ENCODE measurements around the gene FGF8. TPM values are rescaled to one million over a fixed set of nuclear protein-coding genes. Genes with fewer than 3 reads are reported as not detected.

The FGF8 gene
- total and polyA plus RNA-seq, 2 of the 4 experiments (the other 2 are of a cell fraction), result 0.17 TPM; not detected in 1

GRCh38 chr10:101782811-101783735 lies 7.2 kb upstream of the FGF8 start, which contains the start of gene NPM3:
Gene NPM3 (minus strand): TSS chr10:101783446. CDS start chr10:101783390, 56 bp downstream.
- H3K4me3 ChIP-seq (ENCODE audit: insufficient read depth, low read depth, low read length), result peak within 1 kb of the TSS; percentile 63
- no peak within 1 kb of the TSS for H2BK20ac ChIP-seq (ENCODE audit: low read depth, low read length)
- H4K20me1 ChIP-seq (ENCODE audit: insufficient read depth, low read length), result peaks cover 31% of the 10 kb centered on the region
- H2AK9ac ChIP-seq (replicated peaks; ENCODE audit: low read depth, low read length, poor library complexity), result peak within 1 kb of the TSS; percentile 97
- ATAC-seq (ENCODE audit: low read depth), result peak; percentile 84
- POLR2A ChIA-PET (ENCODE audit: unreplicated experiment), result interaction anchor here (0.5 kb wide), 1 partner anchor 294 kb away, joined by 5 read pairs; no protein-coding TSS in a partner anchor
- H3K9me1 ChIP-seq (ENCODE audit: insufficient read depth, low read length), result no peaks in the 10 kb centered on the region; the same call in 1 of the 2 replicates
- intact Hi-C loops (cut with micrococcal nuclease) (loop anchor here (10.0 kb wide), 1 partner anchor 488 kb away; no protein-coding TSS in a partner anchor), dilution Hi-C loops (cut with HindIII; ENCODE audit: low sequenced_read_pairs, unreplicated experiment) (no loop called here), in situ Hi-C loops (cut with MboI; ENCODE audit: low sequenced_read_pairs) (loop anchor here (5.0 kb wide), 2 partner anchors 176 to 571 kb away; no protein-coding TSS in a partner anchor)
- no peaks in the 10 kb centered on the region for H3K9me3 ChIP-seq (ENCODE audit: control insufficient read depth, insufficient read depth, low read length)
- H3K23ac ChIP-seq (ENCODE audit: low read depth, low read length), result peak within 1 kb of the TSS; percentile 75
- peaks cover 31 to 54% of the 10 kb centered on the region in 2 experiments for H3K79me1 ChIP-seq (ENCODE audit: low read depth in 1 of 2, low read length in 2 of 2)
- H2BK15ac ChIP-seq (ENCODE audit: low read depth, low read length), result no peak within 1 kb of the TSS
- CTCF ChIA-PET, result interaction anchor here (0.5 to 0.6 kb wide), 2 partner anchors 20 to 365 kb away, joined by 3 to 4 read pairs; no protein-coding TSS in a partner anchor
- H4K91ac ChIP-seq (ENCODE audit: insufficient read depth, low read depth, low read length), result peak within 1 kb of the TSS; percentile 23; the same call in 1 of the 2 replicates
- H3K56ac ChIP-seq (ENCODE audit: extremely low read depth, insufficient read depth, low read length), result peak within 1 kb of the TSS; percentile 64; the same call in 1 of the 2 replicates
- peak within 1 kb of the TSS; percentile 67 for H3K9ac ChIP-seq (ENCODE audit: low read depth, low read length)
- peak within 1 kb of the TSS; percentile 84 for H3K4ac ChIP-seq (ENCODE audit: low read depth, low read length)
- H3K4me2 ChIP-seq (ENCODE audit: low read depth, low read length), result peak within 1 kb of the TSS; percentile 91
- no TSS peak for BruUV-seq (replicated peaks)
- H3K27me3 ChIP-seq (ENCODE audit: control insufficient read depth, insufficient read depth, low read length), result peaks cover 3% of the 10 kb centered on the region; the same call in 1 of the 2 replicates
- H3K14ac ChIP-seq (replicated peaks; ENCODE audit: low read depth, low read length), result peak within 1 kb of the TSS; percentile 90
- H3K18ac ChIP-seq (ENCODE audit: low read depth, low read length), result peak within 1 kb of the TSS; percentile 22; the same call in 1 of the 2 replicates
- H2BK5ac ChIP-seq (ENCODE audit: low read depth, low read length, poor library complexity, severe bottlenecking), result peak within 1 kb of the TSS; percentile 44
- peak within 1 kb of the TSS; percentile 93 for H2AK5ac ChIP-seq (ENCODE audit: low read depth, low read length)
- peaks cover 11% of the 10 kb centered on the region for H3K4me1 ChIP-seq (ENCODE audit: control insufficient read depth, insufficient read depth, low read length)
- no peak within 1 kb of the TSS; the same call in 1 of the 2 replicates for H2BK120ac ChIP-seq (ENCODE audit: low read depth, low read length)
- peak within 1 kb of the TSS; percentile 80 to 88 for H4K8ac ChIP-seq (ENCODE audit: low read depth in 2 of 2, low read length in 2 of 2)
- H3K27ac ChIP-seq (ENCODE audit: insufficient read depth, low read length), result peak within 1 kb of the TSS; percentile 51
- H2AFZ ChIP-seq (replicated peaks; ENCODE audit: low read length, poor library complexity), result peak within 1 kb of the TSS; percentile 92
- peak; percentile 70 for DNase-seq
- H3K36me3 ChIP-seq (ENCODE audit: control insufficient read depth, insufficient read depth, low read length), result peaks cover 20% of the 10 kb centered on the region
- WGBS, 2 experiments (ENCODE audit: extremely low coverage in 2 of 2, insufficient read length in 1 of 2), result 0% methylated on average over 28 of the region's 57 CpGs; no CpG with 5 or more reads in 1 of the 2 experiments
- peak within 1 kb of the TSS; percentile 51; the same call in 1 of the 2 replicates for H4K5ac ChIP-seq (ENCODE audit: low read depth, low read length)
- no peak for TF ChIP-seq FOS (IDR thresholded peaks at IDR 0.05; ENCODE audit: low read depth, low read length)
- TF ChIP-seq NFE2L2 (IDR thresholded peaks at IDR 0.05; ENCODE audit: low read depth, low read length), result no peak
- TF ChIP-seq CHD1 (IDR thresholded peaks at IDR 0.05; ENCODE audit: low read depth, low read length), result no peak
- 0 out of 2 replicates have a peak, but pooled peaks have one; percentile 12 for TF ChIP-seq USF2 (IDR thresholded peaks at IDR 0.05; ENCODE audit: low read depth, low read length)
- TF ChIP-seq CEBPB (IDR thresholded peaks at IDR 0.05; ENCODE audit: low read depth, low read length), result no peak
- peak; percentile 43; the same call in 1 of the 2 replicates for TF ChIP-seq MXI1 (IDR thresholded peaks at IDR 0.05; ENCODE audit: borderline replicate concordance, low read depth, low read length)
- no peak for TF ChIP-seq RFX5 (IDR thresholded peaks at IDR 0.05; ENCODE audit: low read depth, low read length)
- TF ChIP-seq SMC3 (IDR thresholded peaks at IDR 0.05; ENCODE audit: low read depth, low read length), result no peak
- no peak for TF ChIP-seq MAFK (IDR thresholded peaks at IDR 0.05; ENCODE audit: low read depth, low read length)
- no peak for TF ChIP-seq CTCF (conservative IDR thresholded peaks at IDR 0.05; ENCODE audit: low read depth, low read length)
- peak; percentile 96; the same call in 1 of the 2 replicates for TF ChIP-seq MAZ (IDR thresholded peaks at IDR 0.05; ENCODE audit: borderline replicate concordance, low read depth, low read length)
- no peak for TF ChIP-seq RCOR1 (IDR thresholded peaks at IDR 0.05; ENCODE audit: insufficient replicate concordance, low read length)
